HepG2 (cell line): ENCODE measurements around the gene WEE1. TPM values are rescaled to one million over a fixed set of nuclear protein-coding genes. Genes with fewer than 3 reads are reported as not detected.

Source experiments
- ATAC-seq: fragments of 200-7000 bp; cut with Tn5 transposase; 3 replicates; pipeline ENCODE4 v1.9.1; 2020; ENCODE audit warnings: mild to moderate bottlenecking, moderate library complexity
- BruUV-seq: library from RNA; stranded (reverse); fragments of 400-500 nt; replicated peaks from 2 replicates; lab custom pipeline; 2021; lab: Mats Ljungman, UMichigan
- CTCF ChIA-PET: fragments of 300-600 bp; formaldehyde crosslinking; extraction: SDS; loops from one replicate; lab custom pipeline; 2021; ENCODE audit warnings: low total read pairs, inconsistent platforms, low intra/inter-chr PET ratio; lab: Yijun Ruan, JAX
- POLR2A ChIA-PET: fragments of 350-600 bp; sonication (Branson Sonifier 250); formaldehyde crosslinking; loops from one replicate; lab custom pipeline; 2020; ENCODE audit warnings: antibody characterized with exemption, inconsistent platforms; lab: Yijun Ruan, JAX
- DNase-seq: peaks from one replicate; pipeline ENCODE4 v3.0.0-alpha.2; 2015; ENCODE audit warnings: low spot score
- FAIRE-seq: peaks from 3 replicates; lab custom pipeline; 2011; peaks lifted over from hg19 to GRCh38; lab: Jason Lieb, UNC
- H2AFZ ChIP-seq: one replicate; pipeline ENCODE4 v1.6.1; 2011; ENCODE audit warnings: low read length, inconsistent platforms
- H3K27ac ChIP-seq: fragments of 300-600 bp; 3 replicates; pipeline ENCODE4 v1.8.0; 2011; ENCODE audit warnings: mixed run types, mild to moderate bottlenecking, mixed read lengths, low read length, inconsistent platforms; ENCODE audit not compliant: insufficient read depth; ENCODE audit errors: extremely low read length
- H3K27me3 ChIP-seq, 2 experiments: fragments of 200-600 bp in 1 of 2; 2 replicates in 1 of 2; 3 replicates in 1 of 2; pipeline versions ENCODE4 v1.6.0 to v1.8.0; 2011; ENCODE audit warnings: low read length in 2 of 2, mild to moderate bottlenecking in 2 of 2, moderate library complexity in 2 of 2, inconsistent platforms in 1 of 2; ENCODE audit not compliant: insufficient read depth in 2 of 2, control insufficient read depth in 1 of 2
- H3K36me3 ChIP-seq, 2 experiments: fragments of 200-600 bp in 1 of 2; replicated peaks in 1 of 2; 2 replicates in 1 of 2; 3 replicates in 1 of 2; pipeline versions ENCODE4 v1.5.1 to v1.8.0; 2011; ENCODE audit warnings: low read length in 2 of 2, inconsistent platforms in 1 of 2; ENCODE audit not compliant: insufficient read depth in 2 of 2, control insufficient read depth in 1 of 2
- H3K4me1 ChIP-seq: 2 replicates; pipeline ENCODE4 v1.5.1; 2012; ENCODE audit warnings: low read length, inconsistent platforms; ENCODE audit not compliant: insufficient read depth
- H3K4me2 ChIP-seq: 2 replicates; pipeline ENCODE4 v1.6.0; 2011; ENCODE audit warnings: low read depth, low read length, inconsistent platforms
- H3K4me3 ChIP-seq, 3 experiments: fragments of 200-600 bp in 1 of 3; sonication (generic), shearing (Covaris generic) in 1 of 3; replicated peaks in 1 of 3; 2 replicates each; pipeline ENCODE4 v1.5.1; 2011 to 2016; ENCODE audit warnings: low read length in 3 of 3, inconsistent platforms in 2 of 3, low read depth in 2 of 3, mild to moderate bottlenecking in 2 of 3, control low read depth in 1 of 3, mixed read lengths in 1 of 3; ENCODE audit not compliant: insufficient read depth in 1 of 3
- H3K79me2 ChIP-seq: one replicate; pipeline ENCODE4 v1.6.1; 2011; ENCODE audit warnings: low read length, inconsistent platforms; ENCODE audit not compliant: insufficient read depth
- H3K9ac ChIP-seq: 2 replicates; pipeline ENCODE4 v1.6.0; 2011; ENCODE audit warnings: mild to moderate bottlenecking, low read depth, low read length, inconsistent platforms; ENCODE audit not compliant: insufficient read depth
- H3K9me3 ChIP-seq: 2 replicates; pipeline ENCODE4 v1.5.1; 2012; ENCODE audit warnings: mild to moderate bottlenecking, low read length
- H4K20me1 ChIP-seq: 2 replicates; pipeline ENCODE4 v1.6.0; 2011; ENCODE audit warnings: inconsistent platforms, mild to moderate bottlenecking, low read length, moderate library complexity; ENCODE audit not compliant: insufficient read depth
- ARNTL ChIP-seq: sonication (generic); formaldehyde crosslinking; IDR thresholded peaks from 2 replicates; pipeline ENCODE4 v1.4.0; 2020; ENCODE audit warnings: mild to moderate bottlenecking, missing genetic modification reagents
- MED1 ChIP-seq: sonication (generic); formaldehyde crosslinking; IDR thresholded peaks from 2 replicates; pipeline ENCODE4 v1.4.0; 2020; ENCODE audit warnings: missing genetic modification reagents
- MTF2 ChIP-seq: sonication (generic); formaldehyde crosslinking; IDR thresholded peaks from 2 replicates; pipeline ENCODE4 v1.5.0; 2020; ENCODE audit warnings: missing genetic modification reagents, borderline replicate concordance
- RAD51 ChIP-seq: fragments of 450-650 bp; IDR thresholded peaks from 2 replicates; pipeline ENCODE4 v1.6.1; 2016; ENCODE audit warnings: borderline replicate concordance
- SAFB2 ChIP-seq: sonication (generic); formaldehyde crosslinking; IDR thresholded peaks from 2 replicates; pipeline ENCODE4 v1.5.1; 2020; ENCODE audit warnings: missing genetic modification reagents, low read depth, mild to moderate bottlenecking, borderline replicate concordance
- SAP130 ChIP-seq: IDR thresholded peaks from 2 replicates; pipeline ENCODE4 v1.6.1; 2016; ENCODE audit warnings: low read depth
- SRF ChIP-seq: IDR thresholded peaks from 2 replicates; pipeline ENCODE4 v1.6.1; 2011; ENCODE audit warnings: mild to moderate bottlenecking, low read depth, low read length, moderate library complexity
- TCF7 ChIP-seq: sonication (generic); IDR thresholded peaks from 2 replicates; pipeline ENCODE4 v1.6.1; 2016; ENCODE audit warnings: antibody characterized with exemption, low read depth
- USF2 ChIP-seq, 2 experiments: sonication (generic) in 1 of 2; formaldehyde crosslinking in 1 of 2; IDR thresholded peaks; 2 replicates each; pipeline versions ENCODE4 v1.5.1 to v1.6.1; 2011 to 2020; ENCODE audit warnings: borderline replicate concordance in 1 of 2, low read depth in 1 of 2, low read length in 1 of 2, mild to moderate bottlenecking in 1 of 2, missing genetic modification reagents in 1 of 2, moderate library complexity in 1 of 2
- ZFP90 ChIP-seq: sonication (generic); formaldehyde crosslinking; IDR thresholded peaks from 2 replicates; pipeline ENCODE4 v1.8.0; 2022; ENCODE audit warnings: missing genetic modification reagents, mild to moderate bottlenecking, inconsistent platforms, borderline replicate concordance
- ZMYM2 ChIP-seq: sonication (generic); formaldehyde crosslinking; IDR thresholded peaks from 2 replicates; pipeline ENCODE4 v1.8.0; 2022; ENCODE audit warnings: mild to moderate bottlenecking, missing genetic modification reagents
- ZNF770 ChIP-seq: sonication (generic); formaldehyde crosslinking; IDR thresholded peaks from 2 replicates; pipeline ENCODE4 v1.5.0; 2020; ENCODE audit warnings: mild to moderate bottlenecking, missing genetic modification reagents
- ZNF816 ChIP-seq: sonication (generic); formaldehyde crosslinking; IDR thresholded peaks from 2 replicates; pipeline ENCODE4 v1.8.0; 2022; ENCODE audit warnings: missing genetic modification reagents, mild to moderate bottlenecking, borderline replicate concordance
- WGBS: methylation state at CpG from one replicate; pipeline ENCODE4 v1.1.6; 2017; ENCODE audit warnings: low lambda C conversion rate; 5-methylcytosine and 5-hydroxymethylcytosine counted together
- in situ Hi-C: cut with HindIII; loops from 2 replicates; pipeline ENCODE4 v1.10.0; 2017; ENCODE audit warnings: low pct_unique_long_range_greater_than_20kb; ENCODE audit not compliant: extremely low pct_ligation_motif_present
- intact Hi-C: fragments of 100-400 bp; cut with micrococcal nuclease; formaldehyde crosslinking; loops from one replicate; pipeline ENCODE4 v1.10.0; 2022; ENCODE audit not compliant: unreplicated experiment
- polyA plus RNA-seq, 8 experiments: library from polyadenylated mRNA; depleted of rRNA in 3 of 8; stranded (reverse) in 7 of 8; unstranded in 1 of 8; fragments of >200 nt; fragmentation: Illumina TruSeq in 4 of 8; extraction: Trizol in 4 of 8; gene quantifications; 2 replicates each; pipeline versions ENCODE4 v1.2.1 to v1.2.3, GENCODE V29; 2011 to 2016; ENCODE audit warnings: low read depth in 4 of 8, missing spikeins in 1 of 8, mixed read lengths in 1 of 8; ENCODE audit not compliant: insufficient read depth in 1 of 8
- total RNA-seq, 5 experiments: library from RNA; depleted of rRNA; stranded (reverse); fragments of >200 nt; fragmentation: Illumina TruSeq; extraction: Trizol; gene quantifications; 2 replicates each; pipeline ENCODE4 v1.2.3, GENCODE V29; 2016; ENCODE audit warnings: low read depth in 1 of 5
- TF ChIP-seq, protein P1 (sequence below): IDR thresholded peaks from 2 replicates; pipeline ENCODE4 v1.6.1; 2016
- TF ChIP-seq, protein P2 (sequence below): sonication (generic); formaldehyde crosslinking; IDR thresholded peaks from 2 replicates; pipeline ENCODE4 v1.9.0; 2021; ENCODE audit warnings: missing genetic modification reagents, borderline replicate concordance

The WEE1 gene
- total and polyA plus RNA-seq, 2 of the 13 experiments (the other 11 are each of a cell fraction or from before 2014, with no cell fraction given), result 31.4 to 63.7 TPM

DNA sequence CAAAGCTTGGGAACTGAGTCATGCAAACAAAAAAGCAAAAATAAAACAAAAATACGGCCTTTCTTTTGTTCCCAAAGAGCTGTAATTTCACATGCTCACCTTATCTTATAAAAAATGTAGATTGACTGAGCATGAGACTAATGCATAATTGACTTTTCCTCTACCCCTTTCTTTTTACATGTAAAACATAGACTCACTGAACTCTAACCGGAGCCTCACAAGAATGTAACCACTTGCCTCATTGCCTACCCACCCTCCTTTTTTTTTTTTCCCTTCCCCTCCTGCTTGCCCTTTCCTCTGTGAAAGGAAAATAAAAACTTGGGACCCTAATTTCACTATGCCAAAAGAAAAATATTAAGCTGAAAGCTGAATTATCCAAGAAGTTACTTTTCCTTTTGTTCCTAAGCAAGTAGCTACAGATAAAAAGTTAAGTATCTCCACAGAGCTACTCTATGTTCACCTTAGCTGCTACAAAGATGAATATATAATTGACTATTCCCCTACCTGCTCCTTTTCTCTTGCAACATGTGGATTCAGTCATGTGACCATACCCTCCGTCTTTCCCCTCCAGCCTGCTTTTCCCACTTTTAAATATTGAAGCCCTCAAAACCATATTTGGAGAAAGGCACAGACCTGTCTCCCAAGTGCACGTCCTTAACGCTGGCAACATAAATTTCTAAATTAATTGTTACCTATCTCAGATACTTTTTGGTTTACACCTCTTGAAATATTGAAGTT, 39.6 kb upstream of the WEE1 start:
- no peaks in the 10 kb centered on the region for H3K9me3 ChIP-seq
- ChIA-PET CTCF (no interaction called here), POLR2A (interaction anchor here (1.4 to 3.2 kb wide), 5 partner anchors 23 to 79 kb away, joined by 6 to 25 read pairs (median 19); partner anchors contain the start of genes WEE1 and ZNF143)
- 20% methylated on average over 5 of the region's 5 CpGs for WGBS
- peak overlapping the region; percentile 74 for H3K4me2 ChIP-seq
- FAIRE-seq, result no peak
- TF ChIP-seq SAP130, result 0 out of 2 replicates have a peak, but pooled peaks have one; percentile 15
- no peak for TF ChIP-seq MTF2 (CRISPR knock-in tag)
- TF ChIP-seq ZNF770 (CRISPR knock-in tag), result no peak
- 0 out of 2 replicates have a peak, but pooled peaks have one; percentile 10 for TF ChIP-seq USF2 (IDR thresholded peaks at IDR 0.05; ENCODE audit: low read depth, low read length)
- peak; percentile 55; the same call in 1 of the 2 replicates for TF ChIP-seq USF2 (CRISPR knock-in tag; IDR thresholded peaks at IDR 0.05; ENCODE audit: borderline replicate concordance)
- TF ChIP-seq MED1 (CRISPR knock-in tag), result 0 out of 2 replicates have a peak, but pooled peaks have one; percentile 4
- no peak for TF ChIP-seq TCF7
- TF ChIP-seq ARNTL, result 0 out of 2 replicates have a peak, but pooled peaks have one; percentile 36
- 0 out of 2 replicates have a peak, but pooled peaks have one; percentile 24 for TF ChIP-seq ZFP90 (CRISPR knock-in tag)
- TF ChIP-seq ZNF816 (CRISPR knock-in tag), result 0 out of 2 replicates have a peak, but pooled peaks have one; percentile 44
- TF ChIP-seq SAFB2, result no peak
- TF ChIP-seq ZMYM2, result 0 out of 2 replicates have a peak, but pooled peaks have one; percentile 16
- TF ChIP-seq SRF, result 0 out of 2 replicates have a peak, but pooled peaks have one; percentile 39
- TF ChIP-seq RAD51, result peak; percentile 45; the same call in 1 of the 2 replicates
- TF ChIP-seq, protein P1, sequence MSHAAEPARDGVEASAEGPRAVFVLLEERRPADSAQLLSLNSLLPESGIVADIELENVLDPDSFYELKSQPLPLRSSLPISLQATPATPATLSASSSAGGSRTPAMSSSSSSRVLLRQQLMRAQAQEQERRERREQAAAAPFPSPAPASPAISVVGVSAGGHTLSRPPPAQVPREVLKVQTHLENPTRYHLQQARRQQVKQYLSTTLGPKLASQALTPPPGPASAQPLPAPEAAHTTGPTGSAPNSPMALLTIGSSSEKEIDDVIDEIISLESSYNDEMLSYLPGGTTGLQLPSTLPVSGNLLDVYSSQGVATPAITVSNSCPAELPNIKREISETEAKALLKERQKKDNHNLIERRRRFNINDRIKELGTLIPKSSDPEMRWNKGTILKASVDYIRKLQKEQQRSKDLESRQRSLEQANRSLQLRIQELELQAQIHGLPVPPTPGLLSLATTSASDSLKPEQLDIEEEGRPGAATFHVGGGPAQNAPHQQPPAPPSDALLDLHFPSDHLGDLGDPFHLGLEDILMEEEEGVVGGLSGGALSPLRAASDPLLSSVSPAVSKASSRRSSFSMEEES (CRISPR knock-in tag), result 0 out of 2 replicates have a peak, but pooled peaks have one; percentile 41
- TF ChIP-seq, protein P2, sequence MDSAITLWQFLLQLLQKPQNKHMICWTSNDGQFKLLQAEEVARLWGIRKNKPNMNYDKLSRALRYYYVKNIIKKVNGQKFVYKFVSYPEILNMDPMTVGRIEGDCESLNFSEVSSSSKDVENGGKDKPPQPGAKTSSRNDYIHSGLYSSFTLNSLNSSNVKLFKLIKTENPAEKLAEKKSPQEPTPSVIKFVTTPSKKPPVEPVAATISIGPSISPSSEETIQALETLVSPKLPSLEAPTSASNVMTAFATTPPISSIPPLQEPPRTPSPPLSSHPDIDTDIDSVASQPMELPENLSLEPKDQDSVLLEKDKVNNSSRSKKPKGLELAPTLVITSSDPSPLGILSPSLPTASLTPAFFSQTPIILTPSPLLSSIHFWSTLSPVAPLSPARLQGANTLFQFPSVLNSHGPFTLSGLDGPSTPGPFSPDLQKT, result no peak
- H3K36me3 ChIP-seq, result no peaks in the 10 kb centered on the region
- H3K27me3 ChIP-seq, result no peaks in the 10 kb centered on the region
- peak overlapping the region; percentile 45; the same call in 1 of the 2 replicates for H3K9ac ChIP-seq
- no peaks in the 10 kb centered on the region for H4K20me1 ChIP-seq
- intact Hi-C loops, result loop anchor here (2.0 kb wide), 2 partner anchors 35 to 79 kb away; no protein-coding TSS in a partner anchor
- H3K4me3 ChIP-seq, result peak overlapping the region; percentile 17 to 30 (median 27); a peak in 3 of 6 replicates
- peak overlapping the region; percentile 72 for H2AFZ ChIP-seq
- peak overlapping the region; percentile 12 for H3K27ac ChIP-seq
- H3K79me2 ChIP-seq, result no peaks in the 10 kb centered on the region
- peaks cover 60% of the 10 kb centered on the region for H3K4me1 ChIP-seq
- in situ Hi-C loops, result loop anchor here (5.0 kb wide), 1 partner anchor 38 kb away; the partner anchor contains the start of gene WEE1
- ATAC-seq, result no peak
- no TSS peak for BruUV-seq
- DNase-seq, result no peak
